Stimulated activated naive CD8-positive, alpha-beta T cell treated with anti-CD3 and anti-CD28 coated beads, Interleukin-15, Interleukin-2, amounts not matched to agents 100 U/mL and 50 U/mL, for 24 hours (primary cell): ENCODE measurements around the gene EPGN.

Experiments
- ATAC-seq: fragments of 150-1000 bp; cut with Tn5 transposase; one replicate; pipeline ENCODE4 v1.10.0; 2021
- DNase-seq: peaks from one replicate; pipeline ENCODE4 v3.0.0; 2021

Gene EPGN

DNA sequence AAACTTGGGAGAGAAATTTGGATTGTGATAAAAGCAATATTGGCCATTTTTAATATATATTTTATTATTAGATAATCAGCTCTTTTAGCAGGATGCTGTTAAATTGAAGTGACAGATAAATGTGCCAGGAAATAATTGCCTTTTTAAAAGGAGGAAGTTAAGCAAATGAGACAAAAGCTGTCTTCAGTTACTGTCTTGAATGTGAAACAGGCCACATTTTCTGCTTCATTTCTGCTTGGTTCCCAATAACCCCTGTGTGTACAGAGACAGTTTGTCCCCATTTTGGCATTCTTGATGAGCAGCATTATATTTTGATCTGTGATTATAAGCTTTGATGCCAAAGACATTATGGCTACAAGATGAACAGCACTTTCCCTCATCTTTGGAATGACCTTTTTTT lies 953 bp downstream of the EPGN start:
- ATAC-seq (no peak), DNase-seq (no peak)

DNA sequence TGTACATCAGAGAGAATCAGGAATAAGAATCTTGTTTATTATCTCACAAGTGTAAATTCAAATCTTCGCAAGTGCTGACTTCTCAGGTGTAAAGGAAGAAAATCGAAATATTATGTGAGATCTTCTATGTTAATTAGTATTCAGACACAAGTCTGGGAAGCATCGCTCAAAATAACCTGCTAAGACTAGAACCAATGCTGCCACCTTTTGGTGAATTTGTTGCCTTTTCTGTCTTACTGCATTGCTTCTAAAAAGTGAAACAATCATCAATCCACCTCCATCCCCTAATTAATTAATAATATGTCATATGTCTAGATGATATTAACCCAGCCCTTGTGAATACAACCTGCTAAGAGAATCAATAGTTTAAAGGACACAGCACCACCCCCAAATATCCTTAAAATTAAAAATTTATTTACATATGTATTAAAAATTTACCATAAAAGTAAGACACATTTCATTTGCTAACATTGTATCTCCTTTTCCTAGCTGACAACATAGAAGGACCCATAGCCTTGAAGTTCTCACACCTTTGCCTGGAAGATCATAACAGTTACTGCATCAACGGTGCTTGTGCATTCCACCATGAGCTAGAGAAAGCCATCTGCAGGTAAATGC lies 3.5 kb downstream of the EPGN start:
- no peak for ATAC-seq
- DNase-seq, result no peak

DNA sequence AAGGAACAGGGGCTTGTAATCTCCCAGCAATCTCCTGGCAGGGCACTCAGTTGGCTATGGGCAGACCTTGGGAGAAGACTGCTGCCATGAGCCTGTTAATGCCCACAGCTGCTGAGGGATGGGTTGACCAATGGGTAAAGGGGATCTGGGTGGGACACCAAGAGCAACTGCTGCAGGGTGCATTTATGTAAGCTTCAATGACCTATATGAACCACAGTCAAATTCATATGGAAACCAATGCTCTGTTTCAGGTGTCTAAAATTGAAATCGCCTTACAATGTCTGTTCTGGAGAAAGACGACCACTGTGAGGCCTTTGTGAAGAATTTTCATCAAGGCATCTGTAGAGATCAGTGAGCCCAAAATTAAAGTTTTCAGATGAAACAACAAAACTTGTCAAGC lies 6.1 kb downstream of the EPGN start:
- no peak for ATAC-seq
- DNase-seq, result no peak

DNA sequence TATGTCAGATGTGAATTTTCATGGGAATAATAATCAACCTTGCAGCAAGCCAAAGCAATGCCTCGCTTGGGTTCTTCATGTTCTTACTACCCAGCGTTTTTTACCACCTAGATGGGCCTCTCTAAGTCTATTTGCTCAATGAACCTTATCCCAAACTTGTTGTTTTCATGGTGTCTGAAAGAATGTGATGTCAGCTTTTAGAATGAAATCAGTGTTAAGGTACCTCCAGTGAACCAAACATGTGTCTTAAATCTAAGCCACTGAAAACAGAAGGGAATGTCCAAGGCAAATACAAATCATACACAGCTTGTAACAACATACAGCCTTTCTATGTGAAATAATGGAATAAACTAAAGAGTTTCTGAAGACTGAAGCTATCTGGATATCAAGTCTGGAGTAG lies 6.7 kb downstream of the EPGN start:
- DNase-seq, result no peak
- ATAC-seq, result no peak

DNA sequence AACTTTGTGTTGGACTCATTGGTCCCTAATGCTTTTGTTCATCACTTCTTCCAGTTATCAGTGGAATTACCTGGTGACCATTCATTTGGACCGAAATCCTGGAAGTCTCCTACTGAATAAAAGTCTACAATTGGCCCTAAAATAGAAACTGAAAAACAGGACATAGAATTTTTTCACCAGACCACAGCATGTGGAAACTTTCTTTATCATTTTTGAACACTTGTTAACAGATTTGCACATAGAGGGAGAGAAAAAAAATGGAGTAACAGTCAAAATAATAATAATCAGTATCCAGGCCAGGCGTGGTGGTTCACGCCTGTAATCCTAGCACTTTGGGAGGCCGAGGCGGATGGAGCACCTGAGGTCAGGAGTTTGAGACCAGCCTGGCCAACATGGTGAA lies 7.1 kb downstream of the EPGN start:
- ATAC-seq (no peak), DNase-seq (no peak)

DNA sequence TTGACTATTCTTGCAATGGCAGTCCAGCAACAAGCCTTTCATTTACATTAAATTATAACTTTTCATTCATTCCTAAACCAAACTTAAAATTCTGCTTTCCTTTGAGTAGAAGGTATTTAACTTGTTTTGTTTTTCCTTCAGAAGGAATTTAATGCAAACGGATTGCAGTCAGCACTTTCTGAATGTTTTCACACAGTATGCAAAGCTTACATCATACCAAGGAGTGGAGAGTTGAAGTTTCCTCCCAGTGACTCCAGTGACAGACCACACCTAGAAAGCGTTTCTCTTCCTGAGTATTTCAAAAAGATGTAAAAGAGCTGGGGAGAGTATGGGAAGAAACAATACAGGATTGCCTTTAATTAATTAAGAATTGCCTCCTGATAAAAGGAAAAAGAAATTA lies 8.1 kb downstream of the EPGN start:
- ATAC-seq (no peak), DNase-seq (no peak)

DNA sequence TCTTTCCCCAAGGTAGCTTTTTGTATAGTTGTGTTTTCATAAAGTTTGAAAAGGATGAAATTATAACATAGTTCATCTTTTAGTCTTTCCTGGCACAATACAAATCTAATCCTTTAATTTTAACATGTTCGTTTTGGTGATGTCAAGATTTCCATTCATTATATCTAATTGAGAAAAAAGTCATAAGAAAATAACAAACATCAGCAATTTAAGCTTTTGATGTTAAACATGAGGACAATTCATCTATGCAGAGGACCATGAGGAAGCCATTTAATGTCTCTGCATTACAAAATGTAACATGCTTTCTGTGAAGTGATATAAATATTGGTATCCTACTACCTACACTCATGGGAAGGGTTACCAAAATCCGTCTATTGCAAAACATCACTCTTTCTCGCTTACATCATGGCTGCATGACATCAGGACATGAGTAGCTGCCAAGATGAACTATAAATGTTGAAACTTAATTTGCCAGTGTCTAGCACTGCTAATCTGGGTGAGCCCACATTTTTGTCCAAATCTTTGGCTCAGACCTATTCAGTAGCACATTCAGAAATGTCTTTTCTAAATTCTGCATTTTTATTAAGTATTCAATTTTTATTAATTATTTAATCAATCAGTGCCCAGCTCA lies 9.5 kb downstream of the EPGN start:
- ATAC-seq, result no peak
- DNase-seq, result no peak

DNA sequence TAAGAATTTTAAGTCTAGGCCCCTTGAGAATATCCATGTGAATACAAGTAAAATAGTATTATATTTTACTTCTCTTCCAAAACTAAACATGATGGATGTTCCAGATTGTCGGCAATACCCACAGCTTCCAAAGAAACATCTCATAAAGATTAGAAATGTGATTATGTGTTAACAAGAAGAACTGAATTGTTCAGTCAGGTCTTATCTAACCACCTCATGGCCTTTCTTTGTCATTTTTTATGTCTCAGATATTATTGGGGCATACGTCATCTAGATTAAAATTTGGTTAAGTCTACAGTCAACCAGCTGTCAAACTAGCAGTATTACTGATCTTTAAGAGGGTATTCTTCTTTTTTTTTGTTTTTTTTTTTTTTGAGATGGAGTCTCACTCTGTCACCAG lies 10.0 kb downstream of the EPGN start:
- ATAC-seq (no peak), DNase-seq (no peak)

DNA sequence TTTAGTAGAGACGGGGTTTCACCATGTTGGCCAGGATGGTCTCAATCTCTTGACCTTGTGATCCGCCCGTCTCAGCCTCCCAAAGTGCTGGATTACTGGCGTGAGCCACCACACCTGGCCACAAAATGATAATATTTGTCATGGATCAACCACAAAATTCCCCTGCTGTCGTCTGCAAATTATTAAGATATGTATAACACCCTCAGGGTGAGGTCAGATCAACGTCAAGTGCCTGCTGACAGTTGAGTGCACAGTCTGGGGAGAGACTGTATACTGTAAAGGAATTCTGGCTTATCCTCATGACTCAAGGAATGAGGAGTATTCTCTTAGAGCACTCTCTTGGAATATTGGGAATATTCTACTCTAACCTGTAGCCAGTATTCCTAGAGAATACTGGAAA lies 11.2 kb downstream of the EPGN start:
- ATAC-seq, result no peak

DNA sequence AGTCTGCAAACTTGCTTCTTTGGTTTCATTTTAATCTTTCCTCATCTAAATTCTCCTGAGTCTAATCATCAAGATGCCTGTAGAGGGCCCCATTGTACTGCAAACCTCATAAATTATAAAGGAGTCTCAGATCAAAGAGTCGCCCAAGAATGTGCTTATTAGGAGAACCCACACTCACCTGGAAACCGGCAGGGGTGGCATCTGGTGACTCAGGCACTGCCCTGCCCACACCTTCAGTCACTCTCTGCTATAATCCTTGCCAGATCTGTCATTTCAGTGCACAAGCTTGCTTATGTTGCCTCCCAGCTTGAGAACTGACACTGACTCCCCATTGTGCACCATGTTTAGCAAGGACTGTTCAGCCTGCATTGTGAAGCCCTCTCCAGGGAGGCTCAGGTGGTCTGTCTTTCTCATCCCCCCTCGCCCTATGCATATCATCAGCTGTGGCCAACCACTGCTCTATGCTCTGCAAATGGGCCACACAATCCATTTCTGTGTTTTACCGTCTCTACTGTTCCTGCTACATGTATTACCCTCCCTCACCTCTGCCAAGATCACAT lies 12.4 kb downstream of the EPGN start:
- peak; percentile 77 for ATAC-seq
- DNase-seq, result peak; percentile 9

More for the DNA sequence above, 11.2 kb downstream of the EPGN start:
- DNase-seq, result no peak

DNA sequence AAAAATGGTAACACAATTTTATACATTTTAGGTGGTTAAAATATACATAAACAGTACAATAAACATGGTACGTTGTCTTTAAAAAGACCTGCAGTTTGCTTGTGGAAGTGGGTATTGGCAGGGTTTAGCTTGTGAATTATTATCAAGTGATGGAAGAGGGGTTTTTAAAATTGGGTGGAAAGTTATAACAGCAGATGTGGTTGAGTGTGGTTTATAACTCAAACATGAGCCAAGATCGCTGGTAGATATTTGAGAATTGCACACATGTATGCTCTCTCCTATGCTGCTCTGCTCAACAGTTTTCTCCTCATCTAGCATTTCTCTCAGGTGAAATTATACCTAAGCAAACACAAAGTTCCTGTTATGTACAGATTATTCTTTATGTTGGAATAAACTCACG lies 14.0 kb downstream of the EPGN start:
- DNase-seq (no peak), ATAC-seq (no peak)

DNA sequence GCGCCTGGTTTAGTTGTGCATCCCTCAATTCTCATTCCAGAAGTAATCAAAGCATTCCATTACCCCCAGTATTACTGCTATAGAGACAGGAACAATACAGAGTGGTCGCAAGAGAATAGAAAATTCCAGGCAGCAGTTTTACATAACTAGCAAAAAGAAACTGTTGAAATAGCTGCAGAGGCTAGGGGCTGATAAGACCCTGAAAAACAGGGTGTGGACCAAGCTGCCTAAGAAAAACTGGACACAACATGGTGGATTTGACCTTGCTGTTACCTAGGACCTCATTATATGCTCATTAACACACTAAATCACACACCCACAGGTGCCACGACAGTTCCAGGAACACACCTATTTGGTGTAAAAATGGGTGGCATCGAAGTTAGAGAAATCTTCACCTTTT lies 15.4 kb downstream of the EPGN start:
- DNase-seq (no peak), ATAC-seq (no peak)

DNA sequence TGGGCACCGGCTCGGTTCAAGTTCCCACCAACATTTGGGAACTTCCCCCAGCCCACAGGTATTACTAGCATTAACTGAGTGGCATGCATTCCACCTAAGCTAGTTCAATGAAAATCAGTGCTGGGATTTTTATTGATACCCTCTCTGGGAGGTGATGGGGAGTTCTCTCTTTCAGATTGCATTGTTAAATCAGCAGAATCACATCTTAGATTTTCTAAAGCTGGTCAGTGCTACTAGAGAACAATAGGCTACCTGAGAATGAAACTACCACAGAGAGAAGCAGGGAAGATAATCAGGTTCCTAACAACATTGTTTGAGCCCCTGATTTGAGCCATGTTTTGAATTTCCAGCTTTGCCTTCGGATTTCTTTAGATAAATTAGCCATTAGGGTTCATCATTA lies 16.0 kb downstream of the EPGN start:
- ATAC-seq (no peak), DNase-seq (no peak)

DNA sequence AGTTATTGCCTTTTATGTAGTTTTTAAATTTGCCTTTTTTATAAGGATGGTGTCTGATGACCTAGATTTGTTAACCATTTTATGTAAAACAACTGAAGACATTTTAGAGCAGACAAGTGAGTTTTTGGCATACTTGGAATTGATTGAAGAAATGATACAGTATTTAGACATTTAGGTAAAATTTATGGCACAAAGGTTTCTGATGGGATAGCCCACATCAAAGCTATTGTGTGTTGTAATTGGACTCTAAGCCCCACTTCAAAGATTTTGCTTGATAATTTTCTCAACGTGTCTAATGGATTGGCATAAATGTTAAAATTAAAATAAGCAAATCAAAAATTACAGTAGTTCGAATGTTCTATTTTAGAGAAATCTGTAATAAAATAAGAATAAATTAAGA lies 17.6 kb downstream of the EPGN start:
- no peak for DNase-seq
- ATAC-seq, result no peak

DNA sequence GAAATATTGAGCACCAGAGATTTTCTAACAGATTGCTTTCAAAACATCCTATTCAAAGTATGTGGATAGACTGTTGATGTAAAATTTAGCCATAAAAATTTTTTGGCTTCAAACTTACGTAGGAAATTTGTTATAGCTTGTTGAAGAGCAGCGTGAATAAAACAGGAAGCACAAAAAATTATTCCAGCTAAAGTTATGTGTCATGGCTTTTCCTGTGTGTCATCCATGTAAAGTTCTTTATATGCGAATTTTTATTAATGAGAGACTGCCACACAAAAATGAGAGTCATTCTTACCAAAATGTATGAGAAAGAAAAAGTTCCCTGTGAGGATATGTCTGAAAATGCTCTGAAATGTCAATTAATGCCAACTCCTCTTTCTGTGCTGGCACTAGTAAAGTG lies 19.5 kb downstream of the EPGN start:
- ATAC-seq (no peak), DNase-seq (no peak)

DNA sequence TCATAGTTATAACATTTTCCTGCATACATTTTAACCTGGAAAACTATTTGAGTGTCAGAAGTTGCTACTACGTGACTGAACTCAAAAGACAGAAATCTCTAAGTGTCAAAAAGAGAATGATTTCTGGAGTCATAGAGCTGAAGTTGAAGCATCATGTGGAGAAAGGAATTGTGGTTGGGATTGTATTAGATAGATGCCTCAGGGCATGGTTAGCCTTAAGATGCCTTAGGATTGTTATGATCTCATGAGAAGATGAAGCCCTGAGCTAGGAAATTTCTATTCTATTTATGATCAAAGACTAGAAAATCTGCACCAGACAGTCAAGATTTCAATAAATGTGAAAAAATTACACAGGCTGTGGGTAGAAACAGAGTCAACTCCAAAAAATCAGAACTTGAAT lies 20.2 kb downstream of the EPGN start:
- DNase-seq (no peak), ATAC-seq (no peak)

DNA sequence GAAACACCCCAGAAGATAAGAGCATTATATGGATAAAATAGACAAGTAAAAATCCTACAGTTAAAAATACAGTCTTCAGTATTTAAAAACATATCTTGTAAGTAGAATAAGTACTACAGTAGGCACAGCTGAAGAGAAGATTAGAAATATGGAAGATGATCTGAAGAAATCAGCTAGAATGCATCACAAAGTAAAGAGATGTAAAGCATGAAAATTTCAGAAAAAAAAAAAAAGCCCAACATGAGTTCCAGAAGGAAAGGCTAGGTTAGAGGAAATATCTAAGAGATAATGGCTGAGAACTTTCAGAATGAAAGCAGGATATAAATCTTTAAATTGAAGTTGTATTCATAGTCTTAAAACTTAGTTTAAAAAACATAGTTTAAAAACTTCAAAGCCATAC lies 21.0 kb downstream of the EPGN start:
- ATAC-seq (no peak), DNase-seq (no peak)

DNA sequence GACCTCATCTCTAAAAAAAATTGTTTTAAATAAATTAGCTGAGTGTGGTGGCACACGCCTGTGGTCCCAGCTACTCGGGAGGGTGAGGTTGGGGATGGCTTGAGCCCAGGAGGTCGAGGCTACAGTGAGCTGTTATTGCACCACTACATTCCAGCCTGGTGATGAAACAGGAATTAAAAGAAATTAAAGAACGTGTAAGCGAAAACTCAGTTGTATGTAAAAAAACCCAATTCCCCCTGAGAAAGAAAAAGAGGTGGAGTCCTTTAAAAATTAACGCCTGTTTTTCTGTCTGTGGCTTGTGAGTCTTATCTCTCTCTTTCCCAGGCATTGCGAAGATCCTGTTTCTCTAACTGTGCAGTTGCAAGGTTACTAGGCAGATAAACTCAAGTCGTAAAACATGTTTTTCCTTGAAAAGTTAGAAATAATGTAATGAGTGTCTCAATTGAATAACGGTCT lies 22.1 kb downstream of the EPGN start:
- ATAC-seq, result no peak
- DNase-seq, result no peak

DNA sequence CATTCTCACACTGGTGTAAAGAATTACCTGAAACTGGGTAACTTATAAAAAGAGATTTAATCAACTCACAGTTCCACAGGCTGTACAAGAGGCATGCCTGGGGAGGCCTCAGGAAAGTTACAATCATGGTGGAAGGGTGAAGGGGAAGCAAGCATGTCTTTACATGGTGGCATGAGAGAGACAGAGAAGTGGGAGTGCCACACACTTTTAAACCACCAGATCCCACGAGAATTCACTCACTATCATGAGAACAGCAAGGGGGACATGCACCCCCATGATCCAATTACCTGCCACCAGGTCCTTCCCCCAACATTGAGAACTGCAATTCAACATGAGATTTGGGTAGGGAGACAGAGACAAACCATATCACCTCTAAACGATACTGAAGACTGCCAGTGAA lies 23.0 kb downstream of the EPGN start:
- DNase-seq, result no peak
- ATAC-seq, result no peak

DNA sequence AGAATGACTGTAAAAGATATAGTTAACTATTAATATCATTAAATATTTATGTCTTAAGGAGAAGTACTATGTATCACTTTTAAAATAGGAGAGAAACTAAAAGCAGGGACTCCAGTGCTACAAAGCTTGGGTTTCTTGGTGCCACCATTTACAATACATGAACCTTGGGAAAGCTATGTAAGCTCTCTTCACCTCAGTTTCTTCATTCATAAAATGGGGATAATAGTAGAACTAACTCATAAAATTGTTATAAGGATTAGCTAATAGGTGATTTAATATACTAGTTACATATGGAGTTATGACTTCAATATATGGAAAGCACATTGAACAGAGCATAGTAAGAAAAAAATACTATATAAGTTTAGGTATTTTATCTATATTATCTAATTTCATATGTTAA lies 23.7 kb downstream of the EPGN start:
- DNase-seq (no peak), ATAC-seq (no peak)

DNA sequence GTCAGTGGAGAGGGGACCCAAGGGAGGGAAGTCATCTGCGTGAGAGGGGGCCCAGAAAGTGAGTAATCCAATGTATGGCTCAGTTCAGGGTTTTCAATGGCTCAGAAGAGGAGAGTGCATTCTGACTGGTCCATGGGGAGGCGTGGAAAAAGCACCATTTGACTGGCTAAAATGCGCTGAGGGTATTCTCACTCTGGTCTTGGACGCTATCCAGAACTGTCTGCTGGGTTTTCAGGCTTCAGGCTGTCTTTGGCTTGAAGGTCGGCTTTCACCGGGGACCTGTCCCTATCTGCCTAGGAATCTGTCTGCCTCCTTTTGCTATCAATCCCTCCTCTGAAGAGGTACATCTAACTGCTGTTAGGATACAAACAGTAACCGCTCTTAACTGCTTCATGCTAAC lies 26.4 kb downstream of the EPGN start:
- DNase-seq (no peak), ATAC-seq (no peak)

DNA sequence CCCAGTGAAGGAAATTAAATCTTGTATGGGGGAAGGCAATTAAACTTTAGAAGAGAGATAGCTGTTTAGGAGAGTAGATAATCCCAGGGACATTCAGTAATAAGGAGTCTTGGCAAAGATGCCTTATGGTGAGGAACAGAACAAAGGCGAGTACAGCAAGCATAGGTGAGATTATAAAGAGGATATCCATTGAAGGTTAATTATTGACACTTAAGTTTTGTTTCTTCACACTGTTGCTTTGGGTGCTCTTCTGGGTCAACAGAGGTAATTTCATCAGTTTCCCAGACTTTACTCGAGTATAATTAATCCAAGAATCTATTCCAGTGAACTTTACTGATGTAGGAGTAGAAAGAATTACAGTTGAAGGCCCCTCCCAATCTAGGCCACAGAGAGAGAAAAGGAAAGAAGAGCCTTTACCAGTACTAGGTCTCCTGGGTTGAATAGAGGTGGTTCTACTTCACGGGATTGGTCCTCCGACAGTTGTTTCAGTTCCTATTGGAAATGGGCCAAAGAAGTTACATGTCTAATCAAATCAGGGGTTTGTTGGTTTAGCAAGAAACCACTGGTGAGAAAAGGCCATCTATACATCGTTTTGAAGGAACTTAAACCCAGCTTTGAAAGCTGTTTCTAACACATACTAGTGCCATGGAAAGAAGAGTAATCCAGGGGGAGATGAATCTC lies 27.2 kb downstream of the EPGN start:
- DNase-seq, result no peak
- no peak for ATAC-seq

DNA sequence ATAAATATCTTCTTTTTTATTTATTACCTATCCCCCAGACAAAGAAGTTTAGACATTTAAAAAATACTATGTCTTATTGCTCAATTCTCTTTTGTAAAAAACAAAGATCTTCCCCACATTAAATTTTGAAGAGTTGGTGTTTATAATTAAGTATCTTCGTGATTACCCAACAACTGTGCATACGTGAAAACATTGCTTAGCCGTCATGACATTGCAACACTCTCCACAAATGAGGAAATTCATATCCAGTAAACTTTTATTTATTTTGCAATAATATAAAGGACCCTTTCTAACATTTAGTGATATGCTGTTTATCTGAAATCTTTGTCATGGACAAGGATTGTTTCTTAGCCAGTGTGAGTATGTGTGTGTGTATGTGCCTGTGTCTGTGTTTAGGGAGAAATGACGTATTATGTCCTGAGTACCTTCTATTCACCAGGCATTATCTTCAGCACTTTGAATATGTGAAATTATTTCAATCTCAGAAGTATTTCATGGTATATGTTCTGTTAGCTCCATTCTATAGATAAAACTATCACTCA lies 30.6 kb downstream of the EPGN start:
- ATAC-seq, result no peak

More for the DNA sequence above, 30.6 kb downstream of the EPGN start:
- no peak for DNase-seq
